Activated CD4-positive, alpha-beta T cell treated with anti-CD3 and anti-CD28 coated beads, Interleukin-10, Interleukin-2, amounts not matched to agents 100 ng/mL and 50 ng/mL, durations not matched to agents 16 hours and 8 hours (primary cell): Measurements from ENCODE around the gene LRRC59.
"Not testable (repeated sequence)": the region's sequence is repeated elsewhere in the genome, so short reads cannot be mapped to it uniquely, and the experiment has no call there.

Experiments used
- DNase-seq: peaks from one replicate; pipeline ENCODE4 v3.0.0-alpha.2; 2020

Gene LRRC59

DNA sequence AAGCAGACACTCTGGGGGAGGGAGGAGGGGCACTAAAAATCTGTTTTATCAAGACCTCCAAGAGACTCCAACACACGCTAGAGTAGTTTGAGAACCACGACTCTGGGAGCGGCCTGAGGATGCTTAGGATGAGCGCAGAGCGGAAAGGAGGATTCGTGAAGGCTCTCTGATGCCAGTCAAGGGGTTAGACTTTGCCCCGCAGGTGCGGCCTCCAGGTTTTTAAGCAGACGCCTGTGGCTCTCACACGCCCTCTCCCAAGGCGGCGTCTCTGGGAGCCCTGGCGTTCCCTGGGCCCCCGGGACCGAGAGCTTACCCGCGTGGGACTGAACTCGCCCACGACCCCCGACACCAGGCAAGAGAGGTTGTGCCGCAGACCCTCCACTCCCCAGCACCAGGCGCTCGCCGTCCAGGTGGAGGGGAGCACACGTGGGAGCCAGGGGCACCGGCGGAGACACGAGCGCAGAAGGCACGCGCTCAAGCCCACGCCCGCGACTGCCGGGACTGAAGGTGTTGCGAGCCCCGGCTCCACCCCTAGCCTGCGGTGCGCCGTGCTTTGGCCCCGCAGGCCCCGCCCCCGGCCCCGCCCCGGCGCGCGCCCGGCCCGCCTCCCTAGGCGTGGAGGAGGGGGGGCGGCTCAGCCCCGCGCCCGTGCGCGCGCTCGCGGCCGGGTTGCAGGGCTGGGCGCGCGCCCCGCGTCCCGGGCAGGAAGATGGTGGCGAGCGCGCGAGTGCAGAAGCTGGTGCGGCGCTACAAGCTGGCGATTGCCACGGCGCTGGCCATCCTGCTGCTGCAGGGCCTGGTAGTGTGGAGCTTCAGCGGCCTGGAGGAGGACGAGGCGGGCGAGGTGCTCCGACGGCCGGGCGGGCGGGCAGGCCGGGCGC is 51.7 kb downstream of the LRRC59 start, which contains the start of gene XYLT2:
TSS of gene XYLT2 (plus strand) at position 695 of the 881 bp plus-strand sequence. CDS start at position 710, 15 bp downstream.
- peak; percentile 94 for DNase-seq

DNA sequence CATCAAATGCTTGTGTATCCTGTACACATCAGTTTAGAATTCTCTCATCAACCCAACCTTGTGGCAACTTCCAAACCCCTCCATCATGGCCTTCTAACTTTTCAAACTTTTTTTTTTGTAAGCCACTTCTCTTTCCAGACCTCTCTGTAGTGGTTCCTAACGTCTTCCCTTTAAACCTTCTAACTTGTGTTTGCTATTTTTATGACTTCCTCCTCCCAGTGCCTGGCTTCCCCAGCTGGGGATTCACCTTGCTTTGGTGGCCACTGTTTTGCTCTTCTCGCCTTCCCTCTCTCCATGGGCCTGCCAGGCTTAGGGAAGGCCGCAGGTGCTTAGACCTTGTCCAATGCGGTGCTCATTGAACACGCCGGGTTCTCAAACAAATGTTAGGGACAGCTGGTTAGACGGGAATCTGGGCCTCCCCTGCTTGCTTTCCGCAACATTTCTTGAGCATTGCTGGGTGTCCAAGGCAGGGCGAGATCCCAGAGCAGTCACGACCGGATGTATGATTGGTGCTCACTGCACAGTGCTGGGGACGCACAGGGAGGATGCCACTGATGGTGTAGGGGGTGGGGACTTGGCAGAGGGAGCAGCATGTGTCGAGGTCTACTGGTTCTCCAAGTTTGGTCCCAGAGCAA is 52.5 kb downstream of the LRRC59 start:
- no peak for DNase-seq

DNA sequence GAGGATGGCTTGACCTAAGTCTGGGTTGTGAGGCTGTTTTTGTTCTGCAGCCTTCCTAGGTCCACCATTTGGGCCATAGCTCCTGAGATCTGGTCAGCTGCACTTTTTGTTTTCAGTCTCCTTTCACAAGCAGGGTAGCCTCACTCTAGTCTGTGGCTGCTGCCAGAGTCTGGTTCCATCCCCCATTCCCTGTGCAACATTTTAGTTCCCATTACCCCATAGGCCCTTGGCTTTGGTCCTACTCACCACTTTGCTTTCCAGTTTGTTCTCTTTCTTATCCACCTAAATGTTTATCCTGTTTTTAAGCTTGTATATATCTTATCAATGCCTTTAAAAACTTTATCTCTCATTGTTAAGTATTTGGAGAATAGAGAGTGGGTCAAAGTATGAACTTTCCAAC is 57.9 kb downstream of the LRRC59 start:
- DNase-seq: no peak

DNA sequence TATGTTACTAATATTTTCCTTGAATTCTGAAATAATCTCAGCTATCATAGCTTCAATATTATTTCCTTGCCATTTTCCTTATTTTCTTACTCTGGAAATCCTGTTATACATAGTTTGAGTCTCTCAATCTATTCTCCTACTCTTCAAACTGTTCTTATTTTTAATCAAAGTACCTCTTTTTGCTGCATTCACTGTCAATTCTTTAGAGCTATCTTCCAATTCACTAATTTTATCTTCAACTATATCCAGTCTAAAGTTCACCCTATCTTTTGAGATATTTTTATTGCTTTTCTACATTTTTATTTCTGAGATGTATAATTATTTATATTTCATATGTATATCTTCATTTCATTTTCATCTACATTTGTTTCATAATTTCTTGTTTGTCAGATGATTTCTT is 58.7 kb downstream of the LRRC59 start:
- no peak for DNase-seq

DNA sequence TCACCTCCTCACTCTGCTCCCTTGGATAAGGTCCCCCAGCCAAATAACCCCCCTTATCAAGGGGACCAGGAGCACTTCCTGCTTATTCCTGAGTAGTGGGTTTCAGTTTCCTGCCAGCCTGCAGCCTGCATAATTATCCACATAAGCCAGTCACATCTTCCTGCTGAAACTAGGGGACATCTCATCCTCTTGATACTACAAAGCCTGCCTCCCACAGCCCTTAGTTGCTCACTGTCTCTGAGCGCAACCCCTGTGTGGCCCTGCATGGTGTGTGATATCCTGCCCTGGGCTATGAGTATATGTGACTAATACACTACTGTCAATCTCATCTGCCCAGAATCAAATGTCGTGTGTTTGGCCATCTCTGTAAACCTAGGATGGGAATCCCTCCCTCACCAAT is 59.4 kb downstream of the LRRC59 start:
- no peak for DNase-seq

DNA sequence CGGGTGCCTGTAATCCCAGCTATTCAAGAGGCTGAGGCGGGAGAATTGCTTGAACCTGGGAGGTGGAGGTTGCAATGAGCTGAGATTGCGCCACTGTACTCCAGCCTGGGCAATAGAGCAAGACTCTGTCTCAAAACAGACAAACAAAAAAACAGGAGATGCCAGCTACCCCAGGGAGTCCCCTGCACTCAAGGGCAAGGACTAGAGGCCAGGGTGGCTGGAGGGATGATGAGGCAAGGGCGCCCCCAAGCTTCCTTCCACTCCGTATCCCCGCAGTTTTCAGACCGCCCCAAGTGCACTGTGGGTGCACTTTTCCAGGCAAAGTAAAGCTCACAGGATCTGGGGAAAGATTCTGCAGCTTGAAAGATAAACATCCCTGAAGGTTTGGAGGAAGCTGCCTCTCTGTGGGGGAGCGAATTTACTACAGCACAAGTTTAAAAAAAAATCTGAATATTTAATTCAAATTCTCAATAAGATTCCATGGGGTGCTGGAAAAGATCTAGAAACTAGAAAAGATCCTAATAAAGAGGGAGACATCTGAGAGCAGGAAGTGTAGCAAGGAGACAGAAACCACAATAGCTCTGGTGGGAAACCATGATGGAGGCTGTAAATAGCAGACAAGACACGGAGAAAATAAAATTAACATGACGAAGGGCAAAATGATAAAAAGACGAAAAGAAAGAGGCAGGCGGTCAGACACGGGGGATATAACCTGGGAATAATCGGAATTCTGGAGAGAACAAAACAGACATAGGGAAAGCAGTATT is 63.8 kb downstream of the LRRC59 start:
- not testable (repeated sequence) for DNase-seq

DNA sequence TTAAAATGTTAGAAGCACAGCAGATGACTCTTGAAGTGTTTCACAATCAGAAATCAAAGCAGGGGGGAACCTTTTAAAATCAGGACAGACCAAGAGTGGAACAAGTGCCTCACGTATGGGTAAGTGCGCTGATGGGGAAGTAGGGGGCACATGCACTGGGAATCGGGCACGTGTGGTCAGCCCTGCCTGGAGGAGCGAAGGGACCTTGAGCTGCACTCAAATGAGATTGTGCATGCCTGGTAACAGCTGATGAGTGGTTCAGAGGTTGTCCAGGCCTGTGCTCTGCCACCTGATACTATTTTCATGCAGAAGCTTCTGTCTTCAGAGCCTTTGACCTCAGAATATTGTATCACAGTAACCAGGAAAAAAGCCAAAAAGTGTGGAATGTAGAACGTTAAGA is 65.1 kb downstream of the LRRC59 start:
- no peak for DNase-seq
